ENCODE data around the gene CA11. TPM values are rescaled to one million over a fixed set of nuclear protein-coding genes. Genes with fewer than 3 reads are reported as not detected.

The CA11 gene
- total and polyA plus RNA-seq, 2 of the 8 experiments (the other 6 are each of a cell fraction or from before 2014, with no cell fraction given) = 51.7 to 71.4 TPM

- Histone ChIP-seq H3K4ac (replicated peaks; ENCODE audit: insufficient read length, low read depth, low read length) (no peak overlapping the region), H2BK120ac (replicated peaks; ENCODE audit: low read depth, low read length) (no peak overlapping the region), H2BK12ac (ENCODE audit: low read depth, low read length) (no peak overlapping the region), H4K20me1 (replicated peaks in 1 of 2; ENCODE audit: control insufficient read depth in 1 of 2, insufficient read depth in 2 of 2, low read length in 2 of 2) (no peaks in the 10 kb centered on the region), H4K8ac (ENCODE audit: extremely low read depth, insufficient read depth, low read length) (no peak overlapping the region), H3K23me2 (ENCODE audit: low read depth, low read length) (no peaks in the 10 kb centered on the region), H2BK20ac (ENCODE audit: low read length) (no peak overlapping the region), H3K4me3 (ENCODE audit: extremely low read depth in 1 of 4, insufficient read depth in 2 of 4, low read depth in 3 of 4, low read length in 4 of 4) (no peak overlapping the region), H4K91ac (replicated peaks; ENCODE audit: insufficient read length, low read length) (no peak overlapping the region), H3K79me2 (ENCODE audit: control insufficient read depth in 1 of 2, insufficient read depth in 2 of 2, low read length in 2 of 2) (no peaks in the 10 kb centered on the region), H3K9me3 (ENCODE audit: insufficient read depth in 2 of 2, low read depth in 1 of 2, low read length in 1 of 2) (no peaks in the 10 kb centered on the region), H2BK5ac (ENCODE audit: low read depth, low read length) (no peak overlapping the region), H3K27ac (ENCODE audit: low read depth, low read length) (no peak overlapping the region), H2BK15ac (ENCODE audit: low read length) (no peak overlapping the region), H3K56ac (replicated peaks; ENCODE audit: insufficient read length, low read depth, low read length) (no peak overlapping the region), H3K18ac (ENCODE audit: extremely low read depth, low read length) (no peak overlapping the region), H3K14ac (ENCODE audit: insufficient read length) (no peak overlapping the region), H3K9ac (replicated peaks in 1 of 4; ENCODE audit: extremely low read depth in 1 of 4, low read depth in 3 of 4, low read length in 3 of 4) (no peak overlapping the region; a peak in 1 of 7 replicates), H3K4me1 (replicated peaks in 1 of 4; ENCODE audit: control insufficient read depth in 3 of 4, insufficient read depth in 4 of 4, low read length in 3 of 4) (no peaks in the 10 kb centered on the region; a peak in 1 of 7 replicates), H4K5ac (ENCODE audit: insufficient read length, low read depth, low read length) (no peak overlapping the region), H2AK5ac (ENCODE audit: low read depth, low read length) (no peak overlapping the region), H3K4me2 (ENCODE audit: insufficient read depth in 1 of 2, low read depth in 2 of 2, low read length in 2 of 2) (no peak overlapping the region), H3K27me3 (replicated peaks in 1 of 4; ENCODE audit: control insufficient read depth in 3 of 4, extremely low read depth in 1 of 4, insufficient read depth in 3 of 4, low read length in 3 of 4) (no peaks in the 10 kb centered on the region), H3K36me3 (ENCODE audit: control insufficient read depth in 2 of 4, insufficient read depth in 4 of 4, low read length in 3 of 4) (no peaks in the 10 kb centered on the region), H3K79me1 (ENCODE audit: low read depth, low read length) (no peaks in the 10 kb centered on the region), H2AFZ (ENCODE audit: low read length) (no peak overlapping the region), H3K23ac (ENCODE audit: insufficient read length) (no peak overlapping the region)
- POLR2A ChIA-PET (ENCODE audit: partially characterized antibody) = interaction anchor here (1.0 to 3.9 kb wide), 4 partner anchors 9 to 30 kb away, joined by 4 to 18 read pairs (median 4); partner anchors contain the start of gene FUT2
- WGBS, 2 experiments (ENCODE audit: extremely low coverage in 1 of 2, insufficient coverage in 1 of 2, insufficient read length in 1 of 2, insufficient replicate concordance in 2 of 2, low coverage in 1 of 2, low lambda C conversion rate in 2 of 2, missing lambda C conversion rate in 1 of 2) = 78% methylated on average over 11 of the region's 11 CpGs; no CpG with 5 or more reads in 1 of the 2 experiments
- DNase-seq (ENCODE audit: low read depth in 1 of 2, low spot score in 2 of 2) (no peak), FAIRE-seq (no peak)
- CTCF ChIA-PET (ENCODE audit: partially characterized antibody) = interaction anchor here (0.6 to 2.1 kb wide), 6 partner anchors 8 to 34 kb away, joined by 3 to 13 read pairs (median 7); partner anchors contain the start of gene FUT2
- TF ChIP-seq JUN (IDR thresholded peaks at IDR 0.05; ENCODE audit: low read depth, low read length) (no peak), CEBPB (IDR thresholded peaks at IDR 0.05; ENCODE audit: low read depth, low read length) (no peak), NANOG (IDR thresholded peaks at IDR 0.05; ENCODE audit: insufficient read depth, low read depth, low read length, poor library complexity, severe bottlenecking) (no peak), CBX8 (IDR thresholded peaks at IDR 0.05; ENCODE audit: borderline replicate concordance, low read depth, low read length) (no peak), CBX5 (IDR thresholded peaks at IDR 0.05; ENCODE audit: low read depth, low read length) (no peak)
These were observed 37.4 kb upstream of the CA11 start for GRCh38 chr19:48683349-48683748.

Measured in H1 (cell line).